ENCODE results near the gene CSK.

The CSK gene

GRCh38 chr15:74845581-74845980 is 63.7 kb downstream of the CSK start:
- DNase-seq = no peak

GRCh38 chr15:74847432-74847831 is 65.6 kb downstream of the CSK start:
- peak; percentile 28 for DNase-seq

GRCh38 chr15:74850393-74850792 is 68.5 kb downstream of the CSK start:
- DNase-seq = no peak

- DNase-seq = no peak
Observed at GRCh38 chr15:74851960-74852359, 70.1 kb downstream of the CSK start.
